Stimulated activated CD4-positive, alpha-beta T cell treated with anti-CD3 and anti-CD28 coated beads, TNF-alpha, amount 100 ng/mL, for 48 hours (primary cell): ENCODE results near the gene PTGDS.

Experiments
- DNase-seq, 3 donors: peaks; one replicate each; pipeline ENCODE4 v3.0.0-alpha.2; 2020; ENCODE audit warnings: low read depth in 3 of 3

The PTGDS gene

GRCh38 chr9:137021979-137022661 lies 44.8 kb downstream of the PTGDS start:
- peak; percentile 67 to 80 (median 77) for DNase-seq

DNA sequence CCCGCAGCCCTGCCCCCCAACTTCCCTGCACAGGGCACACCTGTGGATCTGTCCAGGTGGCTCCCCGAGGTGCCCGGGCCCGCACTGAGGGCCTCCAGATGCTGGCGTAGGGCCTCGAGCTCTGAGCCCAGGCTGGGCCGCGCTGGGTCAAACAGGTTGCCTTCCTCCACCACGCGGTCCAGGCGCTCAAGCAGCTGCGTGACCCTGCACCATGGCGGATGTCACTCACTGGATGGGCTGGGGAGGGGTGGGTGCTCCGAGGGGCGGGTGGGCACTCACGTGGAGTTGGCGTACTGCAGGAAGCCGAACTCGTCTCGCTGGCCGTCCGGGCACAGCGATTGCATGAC lies 45.3 kb downstream of the PTGDS start:
- no peak for DNase-seq

DNA sequence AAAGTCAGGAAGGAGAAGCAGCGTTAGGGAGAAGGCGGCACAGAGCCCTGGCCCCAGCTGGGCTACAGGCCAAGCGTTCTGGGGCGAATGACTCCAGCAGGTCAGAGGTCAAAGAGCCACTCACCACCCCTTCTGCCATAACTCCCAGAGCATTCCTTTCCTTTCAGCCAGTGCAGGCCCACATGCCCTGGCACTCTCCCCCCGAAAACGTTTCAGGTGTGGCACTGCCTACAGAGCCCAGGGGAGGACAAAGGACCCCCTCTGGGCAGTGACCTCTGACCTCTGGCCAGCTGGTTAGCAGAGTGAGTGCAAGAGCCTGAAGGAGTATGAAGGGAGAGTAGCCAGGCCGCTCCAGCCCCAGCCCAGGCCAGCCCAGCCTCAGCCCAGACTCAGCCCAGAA lies 45.9 kb downstream of the PTGDS start:
- no peak for DNase-seq

GRCh38 chr9:137023583-137023991 lies 46.3 kb downstream of the PTGDS start:
- no peak for DNase-seq

- no peak for DNase-seq
These were observed 48.2 kb downstream of the PTGDS start for GRCh38 chr9:137025517-137025966.

- DNase-seq = no peak
These were observed 49.1 kb downstream of the PTGDS start for GRCh38 chr9:137026384-137026783.

DNA sequence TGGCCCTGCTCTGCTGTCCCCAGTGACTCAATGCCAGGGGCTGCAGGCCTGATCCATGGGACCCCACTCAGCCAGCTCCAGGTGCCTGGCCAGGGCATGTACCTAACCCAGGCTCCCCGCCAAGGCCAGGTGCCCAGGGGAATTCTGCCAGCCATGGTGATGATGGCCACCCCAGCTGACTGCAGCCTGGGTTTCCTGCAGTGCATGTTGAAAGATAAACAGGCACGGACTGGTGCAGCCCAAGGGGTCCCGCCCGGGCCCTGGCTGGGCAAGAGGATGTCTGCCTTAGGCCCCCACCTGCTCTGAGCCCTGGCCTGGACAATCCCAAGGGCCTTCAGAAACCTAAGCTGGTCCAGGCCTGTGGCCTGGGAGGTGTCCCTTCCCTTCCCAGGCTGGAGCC lies 49.5 kb downstream of the PTGDS start:
- DNase-seq = no peak

DNA sequence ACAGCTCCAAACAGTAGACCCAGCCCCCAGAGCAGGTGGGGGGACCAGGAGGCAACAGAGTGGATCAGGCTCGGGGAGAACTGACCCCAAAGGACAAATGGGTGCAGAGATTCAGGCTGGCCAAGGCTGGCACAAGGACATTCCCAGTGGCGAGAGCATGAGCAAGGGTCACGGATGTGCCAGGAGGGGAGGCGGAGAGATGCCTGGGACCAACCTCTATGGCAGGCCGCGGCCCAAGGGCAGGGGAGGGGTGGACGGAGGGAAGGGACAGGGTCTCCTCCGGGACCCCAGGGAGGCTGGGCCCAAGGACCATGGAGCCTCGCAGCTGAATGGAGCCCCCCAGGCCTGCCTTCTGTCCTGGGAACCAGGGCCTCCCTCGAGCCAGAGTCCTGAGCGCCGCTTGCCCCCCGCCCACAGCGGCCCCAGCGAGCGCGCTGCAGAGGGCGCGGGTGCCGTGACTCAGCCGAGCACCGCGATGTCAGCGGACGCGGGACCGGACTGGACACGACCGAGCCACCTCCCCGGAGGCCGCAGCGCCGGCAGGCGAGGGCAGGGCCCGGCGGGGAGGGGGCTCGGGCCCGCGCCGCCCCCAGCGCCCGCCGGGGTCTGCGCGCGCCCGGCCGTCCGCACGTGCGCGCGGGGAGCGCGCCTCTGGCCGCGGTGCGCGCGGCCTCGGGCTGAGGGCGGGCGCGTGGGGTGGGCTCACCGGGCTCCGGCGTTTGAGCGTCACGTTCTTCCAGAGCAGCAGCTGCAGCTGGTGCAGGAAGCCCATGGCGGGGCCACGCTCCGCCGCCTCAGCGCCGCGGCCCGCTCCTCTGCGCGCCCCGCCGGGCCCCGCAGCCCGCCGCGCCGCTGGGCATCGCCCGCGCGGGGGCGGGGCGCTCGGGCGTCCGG lies 50.3 kb downstream of the PTGDS start, which contains the start of gene ABCA2:
TSS of gene ABCA2 (minus strand) at position 869 of the 894 bp plus-strand sequence. CDS start at position 772, 97 bp downstream.
- no peak for DNase-seq

- DNase-seq = peak in 1 of 3 donors; percentile 64
These were observed 51.2 kb downstream of the PTGDS start for GRCh38 chr9:137028263-137029057.

DNA sequence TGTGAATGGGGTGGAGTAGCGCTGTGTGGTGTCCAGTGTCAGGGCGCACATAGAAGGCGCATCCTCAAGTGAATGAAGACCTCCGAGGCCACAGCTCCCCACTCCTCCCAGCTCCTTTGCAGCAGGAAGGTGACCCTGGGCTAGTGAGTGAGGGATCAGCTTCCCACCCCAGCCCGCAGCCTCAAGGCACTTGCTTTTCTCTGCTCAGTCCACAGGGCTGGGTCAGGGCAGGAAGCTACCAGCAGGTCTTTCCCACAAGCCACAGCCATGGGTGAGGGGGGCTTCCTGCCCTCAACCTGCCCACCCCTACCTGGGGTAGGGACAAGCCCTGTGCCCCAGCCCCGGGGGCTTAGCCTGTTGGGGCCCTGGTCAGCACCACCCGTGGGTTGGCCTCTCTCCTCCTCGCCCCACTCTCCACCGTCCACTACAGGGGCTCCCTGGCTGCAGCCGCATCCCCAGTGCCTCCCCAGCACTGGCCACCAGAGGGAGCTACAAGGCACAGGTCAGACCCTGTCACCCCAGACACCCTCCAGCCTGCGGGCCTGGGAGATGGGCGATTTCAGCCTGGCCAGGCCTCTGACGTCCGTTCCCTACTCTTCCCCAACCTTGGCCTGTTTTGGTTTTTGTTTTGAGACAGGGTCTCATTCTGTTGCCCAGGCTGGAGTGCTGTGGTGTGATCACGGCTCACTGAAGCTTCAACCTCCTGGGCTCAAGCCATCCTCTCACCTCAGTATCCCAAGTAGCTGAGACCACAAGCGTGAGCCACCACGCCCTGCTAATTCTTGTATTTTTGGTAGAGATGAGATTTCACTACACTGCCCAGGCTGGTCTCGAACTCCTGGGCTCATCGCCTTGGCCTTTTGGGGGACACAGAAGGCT lies 52.0 kb downstream of the PTGDS start:
- peak in 2 of 3 donors; percentile 63 to 80 for DNase-seq

- no peak for DNase-seq
These were observed 52.7 kb downstream of the PTGDS start for GRCh38 chr9:137030006-137030405.

DNA sequence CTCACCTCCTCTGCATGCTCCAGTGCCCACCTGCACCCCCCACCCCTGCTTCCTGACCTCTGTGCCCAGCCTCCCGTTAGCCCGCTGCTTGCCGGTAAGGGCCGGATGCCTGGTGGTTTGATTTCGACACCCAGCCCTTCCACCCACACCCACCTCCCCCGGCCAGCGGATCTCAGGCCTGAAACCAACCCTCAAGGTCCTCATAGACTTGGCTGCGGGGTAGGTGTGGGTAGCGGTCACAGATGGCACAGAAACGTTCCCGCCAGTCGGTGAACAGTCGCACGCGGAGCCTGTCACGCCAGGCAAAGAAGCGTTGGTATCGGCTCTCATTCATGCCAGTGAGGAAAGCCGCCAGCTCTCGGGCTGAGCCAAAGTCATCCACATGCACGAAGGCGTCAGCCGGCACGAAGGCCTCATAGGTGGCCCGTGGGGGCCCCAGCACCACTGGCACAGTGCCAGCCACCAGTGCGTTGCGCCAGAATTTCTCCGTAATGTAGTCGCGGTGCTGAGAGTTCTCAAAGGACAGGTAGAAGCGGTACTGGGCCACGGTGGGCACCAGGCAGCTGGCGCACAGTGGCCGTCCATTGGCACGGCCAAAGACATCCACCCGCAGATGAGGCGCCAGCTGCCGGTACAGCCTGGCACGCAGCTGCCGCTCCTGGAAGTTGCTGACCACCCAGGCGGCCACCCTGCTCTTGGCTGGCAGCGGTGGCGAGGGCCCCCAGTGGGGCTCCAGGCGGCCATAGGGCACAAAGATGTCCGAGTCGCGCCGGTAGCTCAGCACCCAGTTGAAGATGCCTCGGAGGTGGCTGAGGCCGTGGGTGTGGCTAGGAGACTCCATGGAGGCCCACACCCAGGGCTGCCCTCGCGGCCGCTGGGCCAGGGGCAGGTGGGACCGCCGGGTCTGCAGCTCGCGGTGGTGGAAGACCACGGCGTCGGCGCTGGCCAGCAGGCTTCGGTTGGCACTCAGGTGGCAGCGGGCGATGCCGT lies 53.5 kb downstream of the PTGDS start:
- DNase-seq = no peak
